Neural progenitor cell (in vitro differentiated cells): ENCODE results near the gene SRSF1.

ENCODE experiments used
- EZH2phosphoT487 ChIP-seq: fragments of 200-600 bp; sonication (generic); IDR thresholded peaks from 2 replicates; pipeline ENCODE4 v1.6.1; 2017; ENCODE audit warnings: antibody characterized with exemption
- TF ChIP-seq, protein P1 (sequence below): fragments of 200-600 bp; sonication (generic); IDR thresholded peaks from 2 replicates; pipeline ENCODE4 v1.5.1; 2017; ENCODE audit warnings: antibody characterized with exemption, mild to moderate bottlenecking

DNA sequence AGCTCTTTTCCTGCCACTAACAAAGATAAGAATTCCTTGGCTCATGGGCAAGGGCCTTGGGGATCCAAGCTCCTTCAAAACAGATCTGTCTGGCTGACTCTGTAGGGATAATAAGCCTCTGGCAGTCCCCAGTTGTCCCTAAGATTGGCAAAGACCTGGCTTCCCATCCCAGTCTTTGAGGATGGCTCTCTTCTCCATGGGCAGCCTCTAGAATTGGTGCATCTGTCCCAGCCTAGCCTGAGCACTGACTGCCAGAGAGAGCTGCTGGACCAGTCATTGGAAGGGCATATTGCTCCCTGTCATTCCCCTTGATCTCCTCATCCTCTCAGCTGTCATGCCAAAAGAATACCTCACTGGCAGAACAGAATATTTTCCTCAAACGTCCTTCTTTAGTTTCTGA lies 38.6 kb downstream of the SRSF1 start:
- TF ChIP-seq EZH2phosphoT487, result no peak
- TF ChIP-seq, protein P1, sequence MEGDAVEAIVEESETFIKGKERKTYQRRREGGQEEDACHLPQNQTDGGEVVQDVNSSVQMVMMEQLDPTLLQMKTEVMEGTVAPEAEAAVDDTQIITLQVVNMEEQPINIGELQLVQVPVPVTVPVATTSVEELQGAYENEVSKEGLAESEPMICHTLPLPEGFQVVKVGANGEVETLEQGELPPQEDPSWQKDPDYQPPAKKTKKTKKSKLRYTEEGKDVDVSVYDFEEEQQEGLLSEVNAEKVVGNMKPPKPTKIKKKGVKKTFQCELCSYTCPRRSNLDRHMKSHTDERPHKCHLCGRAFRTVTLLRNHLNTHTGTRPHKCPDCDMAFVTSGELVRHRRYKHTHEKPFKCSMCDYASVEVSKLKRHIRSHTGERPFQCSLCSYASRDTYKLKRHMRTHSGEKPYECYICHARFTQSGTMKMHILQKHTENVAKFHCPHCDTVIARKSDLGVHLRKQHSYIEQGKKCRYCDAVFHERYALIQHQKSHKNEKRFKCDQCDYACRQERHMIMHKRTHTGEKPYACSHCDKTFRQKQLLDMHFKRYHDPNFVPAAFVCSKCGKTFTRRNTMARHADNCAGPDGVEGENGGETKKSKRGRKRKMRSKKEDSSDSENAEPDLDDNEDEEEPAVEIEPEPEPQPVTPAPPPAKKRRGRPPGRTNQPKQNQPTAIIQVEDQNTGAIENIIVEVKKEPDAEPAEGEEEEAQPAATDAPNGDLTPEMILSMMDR, result no peak
